ENCODE data around the gene CACNA1D.

DNA sequence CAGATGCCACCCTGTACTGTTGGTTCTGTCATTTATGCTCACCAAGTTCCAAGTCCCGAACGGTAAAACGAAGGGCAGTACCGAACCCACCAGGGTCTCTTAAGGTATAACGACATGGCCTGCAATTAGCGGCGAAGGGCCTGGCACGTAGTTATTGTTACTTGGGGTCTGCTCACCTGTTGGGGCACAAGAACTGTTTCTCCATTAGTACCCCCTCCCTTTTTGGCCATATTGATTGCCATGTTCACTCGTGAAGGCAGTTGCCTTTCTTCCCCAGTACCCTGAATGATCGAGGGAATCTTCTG lies 352.4 kb downstream of the CACNA1D start:
- TF ChIP-seq, protein P1, sequence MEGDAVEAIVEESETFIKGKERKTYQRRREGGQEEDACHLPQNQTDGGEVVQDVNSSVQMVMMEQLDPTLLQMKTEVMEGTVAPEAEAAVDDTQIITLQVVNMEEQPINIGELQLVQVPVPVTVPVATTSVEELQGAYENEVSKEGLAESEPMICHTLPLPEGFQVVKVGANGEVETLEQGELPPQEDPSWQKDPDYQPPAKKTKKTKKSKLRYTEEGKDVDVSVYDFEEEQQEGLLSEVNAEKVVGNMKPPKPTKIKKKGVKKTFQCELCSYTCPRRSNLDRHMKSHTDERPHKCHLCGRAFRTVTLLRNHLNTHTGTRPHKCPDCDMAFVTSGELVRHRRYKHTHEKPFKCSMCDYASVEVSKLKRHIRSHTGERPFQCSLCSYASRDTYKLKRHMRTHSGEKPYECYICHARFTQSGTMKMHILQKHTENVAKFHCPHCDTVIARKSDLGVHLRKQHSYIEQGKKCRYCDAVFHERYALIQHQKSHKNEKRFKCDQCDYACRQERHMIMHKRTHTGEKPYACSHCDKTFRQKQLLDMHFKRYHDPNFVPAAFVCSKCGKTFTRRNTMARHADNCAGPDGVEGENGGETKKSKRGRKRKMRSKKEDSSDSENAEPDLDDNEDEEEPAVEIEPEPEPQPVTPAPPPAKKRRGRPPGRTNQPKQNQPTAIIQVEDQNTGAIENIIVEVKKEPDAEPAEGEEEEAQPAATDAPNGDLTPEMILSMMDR (IDR thresholded peaks at IDR 0.05): no peak
- TF ChIP-seq POLR2A (IDR thresholded peaks at IDR 0.05): no peak
